GM12864 (cell line): ENCODE measurements around the gene PRSS12.

ENCODE experiments used
- DNase-seq: peaks from one replicate; pipeline ENCODE4 v3.0.0-alpha.2; 2011; ENCODE audit warnings: low read depth
- H3K4me3 ChIP-seq: 2 replicates; pipeline ENCODE4 v1.5.1; 2011; ENCODE audit warnings: mild to moderate bottlenecking, low read depth, low read length, control low read depth
- TF ChIP-seq, protein P1 (sequence below): IDR thresholded peaks from 2 replicates; pipeline ENCODE4 v1.5.1; 2011; ENCODE audit warnings: low read depth, mild to moderate bottlenecking, moderate library complexity, low read length, control low read depth, inconsistent platforms; ENCODE audit errors: missing control alignments

PRSS12 gene

DNA sequence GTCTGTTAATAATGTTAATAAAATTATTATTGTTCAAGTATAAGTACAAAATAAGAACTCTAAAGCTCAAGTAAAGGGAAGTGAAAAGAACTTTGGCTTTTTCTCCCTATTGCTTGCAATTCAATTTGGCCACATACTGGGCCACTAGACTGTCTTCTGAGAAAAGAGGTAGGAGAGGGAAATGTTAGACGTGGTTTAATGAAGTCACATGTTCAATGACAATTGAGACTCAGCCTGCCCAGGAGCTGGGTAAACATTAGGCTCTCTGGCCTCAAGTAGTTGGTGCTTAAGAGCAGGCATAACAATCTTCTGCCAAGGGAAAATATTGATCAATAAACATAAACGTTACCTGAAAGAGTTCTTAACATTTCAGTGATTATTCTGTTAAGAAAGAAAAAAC is 15.1 kb upstream of the PRSS12 start:
- DNase-seq = no peak
- TF ChIP-seq, protein P1, sequence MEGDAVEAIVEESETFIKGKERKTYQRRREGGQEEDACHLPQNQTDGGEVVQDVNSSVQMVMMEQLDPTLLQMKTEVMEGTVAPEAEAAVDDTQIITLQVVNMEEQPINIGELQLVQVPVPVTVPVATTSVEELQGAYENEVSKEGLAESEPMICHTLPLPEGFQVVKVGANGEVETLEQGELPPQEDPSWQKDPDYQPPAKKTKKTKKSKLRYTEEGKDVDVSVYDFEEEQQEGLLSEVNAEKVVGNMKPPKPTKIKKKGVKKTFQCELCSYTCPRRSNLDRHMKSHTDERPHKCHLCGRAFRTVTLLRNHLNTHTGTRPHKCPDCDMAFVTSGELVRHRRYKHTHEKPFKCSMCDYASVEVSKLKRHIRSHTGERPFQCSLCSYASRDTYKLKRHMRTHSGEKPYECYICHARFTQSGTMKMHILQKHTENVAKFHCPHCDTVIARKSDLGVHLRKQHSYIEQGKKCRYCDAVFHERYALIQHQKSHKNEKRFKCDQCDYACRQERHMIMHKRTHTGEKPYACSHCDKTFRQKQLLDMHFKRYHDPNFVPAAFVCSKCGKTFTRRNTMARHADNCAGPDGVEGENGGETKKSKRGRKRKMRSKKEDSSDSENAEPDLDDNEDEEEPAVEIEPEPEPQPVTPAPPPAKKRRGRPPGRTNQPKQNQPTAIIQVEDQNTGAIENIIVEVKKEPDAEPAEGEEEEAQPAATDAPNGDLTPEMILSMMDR = no peak
- H3K4me3 ChIP-seq = no peak overlapping the region

DNA sequence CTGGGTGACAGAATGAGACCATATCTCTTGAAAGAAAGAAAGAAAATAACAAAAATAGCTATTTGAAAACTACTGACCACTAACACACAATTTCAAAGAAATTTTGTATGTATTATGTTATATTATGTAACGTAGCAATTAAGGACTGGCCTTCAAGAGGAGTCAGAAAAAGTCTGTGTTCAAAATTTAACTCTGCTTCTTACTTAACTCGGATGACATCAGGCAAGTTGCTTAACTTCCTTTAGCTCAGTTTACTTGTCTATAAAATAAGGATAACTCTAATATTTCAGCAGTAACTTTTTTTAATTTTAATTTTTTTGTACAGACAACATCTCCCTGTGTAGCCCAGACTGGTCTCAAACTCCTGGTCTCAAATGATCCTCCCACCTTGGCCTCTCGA is 14.6 kb upstream of the PRSS12 start:
- TF ChIP-seq, protein P1 = no peak
- no peak for DNase-seq
- H3K4me3 ChIP-seq = no peak overlapping the region

DNA sequence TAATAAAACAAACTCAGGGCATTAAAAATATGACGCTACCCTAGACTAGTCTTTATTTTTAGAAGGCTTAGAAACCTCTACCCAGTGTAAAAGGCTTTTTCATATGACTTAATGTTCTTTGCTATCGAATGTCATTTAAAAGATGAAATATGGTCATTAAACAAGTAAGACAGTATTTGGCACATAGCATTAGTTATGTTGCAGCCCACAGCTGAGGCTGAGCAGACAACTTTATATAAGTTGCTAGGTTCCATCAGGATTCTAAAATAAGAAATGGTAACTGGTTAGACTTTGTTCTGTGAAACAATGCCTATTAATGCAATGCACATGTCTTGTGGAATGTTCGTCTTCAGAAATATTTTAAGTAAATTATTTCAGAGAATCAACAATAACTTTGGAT is 10.4 kb upstream of the PRSS12 start:
- TF ChIP-seq, protein P1 = no peak
- DNase-seq = no peak
- no peak overlapping the region for H3K4me3 ChIP-seq

DNA sequence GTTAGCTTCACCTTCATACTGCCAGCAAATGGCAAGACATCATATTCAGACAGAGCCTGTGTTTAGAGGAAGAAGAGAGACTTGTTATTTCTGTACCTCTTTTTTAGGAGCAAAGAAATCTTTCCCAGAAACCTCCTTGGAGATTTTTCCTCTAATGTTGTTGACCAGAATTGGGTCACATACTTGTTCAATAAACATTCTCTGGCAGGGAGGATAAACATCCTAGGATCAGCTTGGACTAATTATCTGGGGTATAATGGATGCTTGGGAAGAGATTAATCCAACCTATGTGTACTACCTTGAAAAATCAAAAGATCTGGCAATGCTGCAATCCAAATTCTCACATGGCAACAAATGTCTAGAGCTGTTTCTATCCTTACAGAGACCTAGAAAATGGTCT is 8.4 kb upstream of the PRSS12 start:
- TF ChIP-seq, protein P1 = no peak
- DNase-seq = no peak
- H3K4me3 ChIP-seq = no peak overlapping the region

DNA sequence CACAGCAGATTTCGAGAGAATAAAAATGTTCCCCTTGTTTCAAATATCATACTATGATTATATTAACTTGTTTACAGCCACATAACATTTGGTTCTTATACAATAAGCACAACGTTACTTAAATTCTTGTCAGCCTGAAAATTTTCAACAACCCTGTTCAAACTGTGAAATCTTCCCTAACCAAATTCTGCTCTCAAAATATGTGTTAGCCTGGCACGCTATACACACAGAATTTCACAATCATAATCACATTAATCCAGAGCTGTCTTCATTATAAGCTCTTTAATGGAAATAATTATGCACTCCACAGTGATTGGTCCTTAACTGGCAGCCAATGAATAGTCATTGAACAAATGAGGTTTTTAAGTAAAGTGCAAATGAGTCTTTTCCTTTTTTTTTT is 7.3 kb upstream of the PRSS12 start:
- TF ChIP-seq, protein P1 = no peak
- no peak for DNase-seq
- no peak overlapping the region for H3K4me3 ChIP-seq

DNA sequence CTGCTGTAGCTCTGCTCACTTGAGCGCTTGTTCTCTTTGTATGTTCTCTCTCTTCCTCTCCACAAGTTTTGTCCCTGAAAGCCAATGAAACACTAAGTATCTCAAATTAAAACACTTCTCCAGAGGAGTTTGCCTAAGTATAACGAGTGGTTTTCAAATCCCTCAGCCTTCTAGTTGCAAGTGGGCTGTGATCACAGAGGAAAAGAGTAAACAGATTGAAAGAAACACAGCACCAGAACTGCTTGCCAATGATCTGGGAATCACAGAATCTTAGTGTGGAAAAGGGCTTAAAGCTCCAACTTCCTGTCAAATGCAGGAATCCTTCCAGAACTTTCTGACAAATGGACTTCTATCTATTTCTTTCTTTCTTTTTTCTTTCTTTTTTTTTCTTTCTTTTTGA is 4.8 kb upstream of the PRSS12 start:
- no peak overlapping the region for H3K4me3 ChIP-seq
- no peak for DNase-seq
- TF ChIP-seq, protein P1 = no peak

DNA sequence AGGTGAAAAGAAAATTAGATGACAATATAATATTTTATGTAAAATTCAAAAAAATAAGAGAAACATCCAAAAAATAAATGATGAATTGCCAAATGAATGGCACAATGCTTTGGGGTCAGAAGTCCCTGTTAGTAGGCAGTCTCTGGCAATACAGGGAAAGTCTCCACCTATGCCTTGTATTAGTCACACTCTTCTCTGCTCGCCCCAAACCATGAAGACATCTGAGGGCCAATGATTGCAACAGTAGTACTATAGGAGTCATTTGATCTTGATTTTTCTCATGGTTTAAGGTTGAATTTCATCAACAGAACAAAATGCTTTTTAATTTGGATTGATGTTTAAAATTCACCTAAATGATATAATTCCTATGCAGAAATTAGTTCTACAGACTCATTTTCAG is 3.9 kb upstream of the PRSS12 start:
- no peak overlapping the region for H3K4me3 ChIP-seq
- DNase-seq = no peak
- TF ChIP-seq, protein P1 = no peak
